ENCODE measurements around the gene CEP44. TPM values are rescaled to one million over a fixed set of nuclear protein-coding genes. Genes with fewer than 3 reads are reported as not detected.
A peak's percentile ranks its signal among the peaks of the same experiment; 100 is the strongest.

Gene CEP44, protein sequence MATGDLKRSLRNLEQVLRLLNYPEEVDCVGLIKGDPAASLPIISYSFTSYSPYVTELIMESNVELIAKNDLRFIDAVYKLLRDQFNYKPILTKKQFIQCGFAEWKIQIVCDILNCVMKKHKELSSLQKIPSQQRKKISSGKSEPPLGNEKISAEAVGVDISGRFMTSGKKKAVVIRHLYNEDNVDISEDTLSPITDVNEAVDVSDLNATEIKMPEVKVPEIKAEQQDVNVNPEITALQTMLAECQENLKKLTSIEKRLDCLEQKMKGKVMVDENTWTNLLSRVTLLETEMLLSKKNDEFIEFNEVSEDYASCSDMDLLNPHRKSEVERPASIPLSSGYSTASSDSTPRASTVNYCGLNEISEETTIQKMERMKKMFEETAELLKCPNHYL
- 15.2 and 19.1 TPM in 2 replicates for total RNA-seq (ENCODE audit: low replicate concordance)
- long read RNA-seq, full-length matches to known transcripts = 5 of 36 reads
- long read RNA-seq, partial matches to known transcripts = 8 of 36 reads
- long read RNA-seq, other reads (novel, unspliced or antisense) = 23 of 36 reads

DNA sequence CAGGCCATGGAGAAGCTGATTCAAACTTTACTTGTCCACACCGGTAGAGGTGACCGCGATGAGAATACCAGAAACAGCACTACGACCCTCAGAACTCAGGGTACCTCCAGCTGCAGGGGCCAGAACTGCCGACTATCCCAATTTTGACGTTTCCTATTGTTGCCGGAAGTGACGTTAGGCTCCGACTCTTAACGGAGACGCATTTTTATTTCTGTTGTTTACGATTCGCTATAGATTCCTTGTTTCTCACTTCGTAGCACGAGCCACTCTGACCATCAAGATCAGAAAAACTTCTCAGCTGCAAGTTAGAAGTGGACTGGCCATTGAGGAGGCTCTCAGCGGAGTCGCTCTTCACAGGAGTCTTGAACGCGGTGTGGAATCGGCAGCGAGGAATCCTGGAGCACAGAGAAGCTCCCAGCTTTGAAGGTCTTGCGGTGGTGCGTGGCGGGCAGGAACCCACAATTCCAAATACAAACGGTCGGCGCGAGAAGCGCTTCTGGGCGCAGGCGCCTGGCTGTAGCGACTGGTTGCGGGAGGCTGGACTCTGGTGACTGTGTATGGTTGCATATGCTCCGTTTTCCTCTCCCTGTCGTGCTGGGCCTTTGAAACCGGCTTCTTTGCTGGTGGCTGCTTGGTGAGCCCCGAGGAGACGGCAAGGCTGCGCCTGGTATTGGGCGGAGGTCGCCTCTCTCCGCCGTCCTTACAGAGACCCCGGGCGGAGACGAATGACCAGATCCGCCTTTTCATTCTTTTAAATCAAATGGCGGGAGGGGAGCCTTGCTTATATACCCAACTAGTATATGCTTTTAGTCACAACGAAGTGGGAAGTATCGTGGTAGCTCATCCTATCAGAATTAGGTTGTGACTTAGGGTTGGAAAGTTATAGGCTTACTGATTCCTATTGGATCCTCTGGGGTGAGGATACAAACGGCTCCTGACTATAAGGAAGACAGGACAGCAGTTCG is at the start of gene CEP44, which contains the start of gene FBXO8:
Gene CEP44 (plus strand): TSS at position 405 of the 965 bp plus-strand sequence. CDS start 15,211 bp downstream, outside the sequence.
Gene FBXO8 (minus strand): TSS at position 161 of the 965 bp plus-strand sequence. CDS start 20,575 bp downstream, outside the sequence.
- Mint-ChIP-seq H3K4me1 (ENCODE audit: unreplicated experiment) (peaks cover 14% of the 10 kb centered on the region), H3K4me3 (peak within 1 kb of the TSS; percentile 100), H3K27me3 (no peaks in the 10 kb centered on the region), H3K27ac (peak within 1 kb of the TSS; percentile 100), H3K9me3 (no peaks in the 10 kb centered on the region), H3K36me3 (peaks cover 17% of the 10 kb centered on the region)
- TF ChIP-seq, protein P1, sequence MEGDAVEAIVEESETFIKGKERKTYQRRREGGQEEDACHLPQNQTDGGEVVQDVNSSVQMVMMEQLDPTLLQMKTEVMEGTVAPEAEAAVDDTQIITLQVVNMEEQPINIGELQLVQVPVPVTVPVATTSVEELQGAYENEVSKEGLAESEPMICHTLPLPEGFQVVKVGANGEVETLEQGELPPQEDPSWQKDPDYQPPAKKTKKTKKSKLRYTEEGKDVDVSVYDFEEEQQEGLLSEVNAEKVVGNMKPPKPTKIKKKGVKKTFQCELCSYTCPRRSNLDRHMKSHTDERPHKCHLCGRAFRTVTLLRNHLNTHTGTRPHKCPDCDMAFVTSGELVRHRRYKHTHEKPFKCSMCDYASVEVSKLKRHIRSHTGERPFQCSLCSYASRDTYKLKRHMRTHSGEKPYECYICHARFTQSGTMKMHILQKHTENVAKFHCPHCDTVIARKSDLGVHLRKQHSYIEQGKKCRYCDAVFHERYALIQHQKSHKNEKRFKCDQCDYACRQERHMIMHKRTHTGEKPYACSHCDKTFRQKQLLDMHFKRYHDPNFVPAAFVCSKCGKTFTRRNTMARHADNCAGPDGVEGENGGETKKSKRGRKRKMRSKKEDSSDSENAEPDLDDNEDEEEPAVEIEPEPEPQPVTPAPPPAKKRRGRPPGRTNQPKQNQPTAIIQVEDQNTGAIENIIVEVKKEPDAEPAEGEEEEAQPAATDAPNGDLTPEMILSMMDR (conservative IDR thresholded peaks at IDR 0.05) = no peak
- DNase-seq (ENCODE audit: extremely low spot score, unreplicated experiment) = peak; percentile 76

DNA sequence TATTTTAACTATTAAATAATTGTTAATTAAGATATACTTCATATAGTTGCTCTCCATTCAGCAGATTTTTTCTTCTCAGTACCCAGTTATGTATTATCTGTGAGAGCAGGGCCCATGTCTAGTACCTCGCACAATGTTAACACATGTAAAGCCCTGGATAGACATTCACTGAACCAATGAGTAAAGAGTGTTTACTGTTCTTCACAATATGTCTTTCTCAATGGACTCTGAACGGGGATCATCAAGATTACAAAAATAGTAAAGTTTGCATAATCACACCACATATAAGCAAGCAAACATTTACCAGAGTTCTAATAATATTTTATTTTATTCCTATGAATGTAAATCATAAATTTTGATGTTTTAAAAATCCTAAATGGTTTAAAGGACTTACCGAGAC is 47.4 kb upstream of the CEP44 start:
- TF ChIP-seq, protein P1 (conservative IDR thresholded peaks at IDR 0.05) = no peak
- H3K27me3 Mint-ChIP-seq = no peaks in the 10 kb centered on the region
- DNase-seq (ENCODE audit: extremely low spot score, unreplicated experiment) = no peak
- H3K36me3 Mint-ChIP-seq = peaks cover 7% of the 10 kb centered on the region
- no peak overlapping the region for H3K27ac Mint-ChIP-seq
- H3K9me3 Mint-ChIP-seq = no peaks in the 10 kb centered on the region
- no peak overlapping the region for H3K4me3 Mint-ChIP-seq
- H3K4me1 Mint-ChIP-seq (ENCODE audit: unreplicated experiment) = no peaks in the 10 kb centered on the region

DNA sequence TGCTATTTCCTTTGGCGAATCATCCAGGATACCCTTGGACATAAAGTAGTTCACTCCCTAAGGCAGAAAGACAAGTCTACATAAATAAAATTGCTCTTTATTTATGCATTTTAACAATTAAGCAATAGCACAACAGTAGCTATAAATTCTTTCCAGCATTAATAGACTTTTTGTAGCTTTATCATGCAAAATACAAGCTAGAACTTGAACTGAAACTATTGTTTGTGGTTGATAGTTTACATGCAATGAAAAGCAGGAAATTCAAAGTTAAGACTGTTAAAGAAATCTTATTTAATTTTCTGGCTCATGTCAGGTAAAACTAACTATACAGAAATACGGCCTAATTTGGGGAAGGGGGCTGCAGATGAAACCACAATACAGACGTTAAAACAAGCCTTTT is 42.5 kb upstream of the CEP44 start:
- Mint-ChIP-seq H3K27ac (no peak overlapping the region), H3K36me3 (peaks cover 7% of the 10 kb centered on the region), H3K4me3 (no peak overlapping the region), H3K4me1 (ENCODE audit: unreplicated experiment) (no peaks in the 10 kb centered on the region), H3K9me3 (no peaks in the 10 kb centered on the region), H3K27me3 (no peaks in the 10 kb centered on the region)
- TF ChIP-seq, protein P1 (conservative IDR thresholded peaks at IDR 0.05) = no peak
- DNase-seq (ENCODE audit: extremely low spot score, unreplicated experiment) = no peak

DNA sequence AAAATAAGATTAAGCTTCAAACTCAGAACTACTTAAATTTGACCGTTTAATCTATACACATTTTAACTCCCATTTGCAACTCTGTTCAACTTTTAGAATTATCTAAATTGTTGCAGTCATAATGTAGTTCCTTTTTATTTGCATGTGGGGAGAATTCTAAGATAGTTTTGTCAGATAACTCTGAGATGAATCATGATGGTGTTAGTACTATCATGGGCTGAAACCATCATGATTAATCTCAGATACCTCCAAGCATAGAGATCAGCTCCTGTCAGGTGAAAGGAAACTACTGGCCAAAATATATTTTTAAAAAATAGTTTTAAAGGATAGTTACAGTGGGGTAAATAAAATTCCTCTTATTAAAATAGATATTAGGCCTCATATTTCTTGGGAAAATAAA is 39.3 kb upstream of the CEP44 start:
- DNase-seq (ENCODE audit: extremely low spot score, unreplicated experiment) = no peak
- H3K9me3 Mint-ChIP-seq = no peaks in the 10 kb centered on the region
- H3K27ac Mint-ChIP-seq = no peak overlapping the region
- H3K27me3 Mint-ChIP-seq = no peaks in the 10 kb centered on the region
- TF ChIP-seq, protein P1 (conservative IDR thresholded peaks at IDR 0.05) = no peak
- peaks cover 10% of the 10 kb centered on the region for H3K4me1 Mint-ChIP-seq (ENCODE audit: unreplicated experiment)
- no peak overlapping the region for H3K4me3 Mint-ChIP-seq
- H3K36me3 Mint-ChIP-seq = no peaks in the 10 kb centered on the region

DNA sequence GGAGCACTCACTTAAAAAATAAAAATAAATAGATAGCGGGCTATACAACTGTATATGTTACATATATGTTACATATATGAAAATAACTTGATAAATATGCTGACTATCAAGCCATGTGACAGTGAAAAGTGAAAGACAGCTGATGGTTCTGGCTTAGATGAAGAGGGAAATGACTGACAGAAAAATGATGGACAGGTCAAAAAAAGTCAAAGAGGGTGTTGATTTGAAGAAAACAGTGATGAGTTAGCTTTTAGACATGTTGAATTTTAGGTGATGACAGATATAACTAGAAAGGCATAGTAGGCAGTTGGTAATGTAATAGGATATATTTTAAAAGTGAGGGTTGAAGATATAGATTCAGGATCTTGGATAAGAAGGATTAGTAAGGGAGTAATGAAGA is 38.0 kb upstream of the CEP44 start:
- TF ChIP-seq, protein P1 (conservative IDR thresholded peaks at IDR 0.05) = no peak
- H3K27ac Mint-ChIP-seq = no peak overlapping the region
- peaks cover 10% of the 10 kb centered on the region for H3K4me1 Mint-ChIP-seq (ENCODE audit: unreplicated experiment)

More for the DNA sequence above, 38.0 kb upstream of the CEP44 start:
- Mint-ChIP-seq H3K36me3 (peaks cover 3% of the 10 kb centered on the region), H3K27me3 (no peaks in the 10 kb centered on the region), H3K4me3 (no peak overlapping the region), H3K9me3 (no peaks in the 10 kb centered on the region)
- DNase-seq (ENCODE audit: extremely low spot score, unreplicated experiment) = no peak

All from type B pancreatic cell (in vitro differentiated cells).